PC-9 (cell line): ENCODE measurements around the gene COQ10B. TPM values are rescaled to one million over a fixed set of nuclear protein-coding genes. Genes with fewer than 3 reads are reported as not detected.
A peak's percentile ranks its signal among the peaks of the same experiment; 100 is the strongest.

ENCODE experiments used
- BruUV-seq: library from RNA; stranded (reverse); fragments of 400-500 nt; replicated peaks from 2 replicates; lab custom pipeline; 2021; lab: Mats Ljungman, UMichigan
- CTCF ChIA-PET: fragments of 300-600 bp; sonication (Branson Sonifier 250); formaldehyde crosslinking; loops from one replicate; lab custom pipeline; 2022; ENCODE audit warnings: antibody characterized with exemption; lab: Charles Lee
- POLR2A ChIA-PET: fragments of 300-600 bp; sonication (Branson Sonifier 250); formaldehyde crosslinking; loops from one replicate; lab custom pipeline; 2022; ENCODE audit warnings: antibody characterized with exemption; ENCODE audit not compliant: unreplicated experiment; lab: Charles Lee
- DNase-seq, 2 experiments: peaks; one replicate each; pipeline versions ENCODE4 v3.0.0 to v3.0.0-alpha.2; 2015 to 2022; ENCODE audit warnings: mixed read lengths in 1 of 2
- H2AFZ ChIP-seq: fragments of 200-600 bp; sonication (generic); 2 replicates; pipeline ENCODE4 v1.8.1; 2017; ENCODE audit warnings: antibody characterized with exemption
- H3F3A ChIP-seq: fragments of 200-600 bp; sonication (generic); 2 replicates; pipeline ENCODE4 v1.8.1; 2017; ENCODE audit warnings: antibody characterized with exemption, mild to moderate bottlenecking, low read depth; ENCODE audit not compliant: insufficient read depth
- H3K27ac ChIP-seq: fragments of 200-600 bp; sonication (generic); 2 replicates; pipeline ENCODE4 v1.6.1; 2016; ENCODE audit warnings: mixed run types
- H3K27me3 ChIP-seq: fragments of 200-600 bp; sonication (generic); 2 replicates; pipeline ENCODE4 v1.6.1; 2016; ENCODE audit warnings: low read depth, mixed run types; ENCODE audit not compliant: insufficient read depth
- H3K36me3 ChIP-seq: fragments of 200-600 bp; sonication (generic); 2 replicates; pipeline ENCODE4 v1.6.1; 2016; ENCODE audit warnings: low read depth, mixed run types
- H3K4me1 ChIP-seq: fragments of 200-600 bp; sonication (generic); replicated peaks from 2 replicates; pipeline ENCODE4 v1.6.1; 2016; ENCODE audit warnings: mixed run types; ENCODE audit not compliant: insufficient read depth
- H3K4me2 ChIP-seq: fragments of 200-600 bp; sonication (generic); 2 replicates; pipeline ENCODE4 v1.6.1; 2017; ENCODE audit warnings: mixed run types
- H3K4me3 ChIP-seq: fragments of 200-600 bp; sonication (generic); 2 replicates; pipeline ENCODE4 v1.6.1; 2016; ENCODE audit warnings: mixed run types
- H3K79me2 ChIP-seq: fragments of 200-600 bp; sonication (generic); 2 replicates; pipeline ENCODE4 v1.6.1; 2017; ENCODE audit warnings: low read depth, mixed run types
- H3K9me2 ChIP-seq: fragments of 200-600 bp; sonication (generic); 2 replicates; pipeline ENCODE4 v1.8.1; 2017; ENCODE audit warnings: mild to moderate bottlenecking; ENCODE audit not compliant: insufficient read depth
- H3K9me3 ChIP-seq: fragments of 200-600 bp; sonication (generic); 2 replicates; pipeline ENCODE4 v1.8.1; 2016; ENCODE audit warnings: low read depth; ENCODE audit not compliant: insufficient read depth
- H4K20me1 ChIP-seq: fragments of 200-600 bp; sonication (generic); 2 replicates; pipeline ENCODE4 v1.8.1; 2017; ENCODE audit not compliant: insufficient read depth
- EZH2 ChIP-seq: fragments of 200-600 bp; sonication (generic); IDR thresholded peaks from 2 replicates; pipeline ENCODE4 v1.8.0; 2017; ENCODE audit warnings: antibody characterized with exemption, low read depth
- intact Hi-C: fragments of 100-400 bp; cut with micrococcal nuclease; formaldehyde crosslinking; loops from one replicate; pipeline ENCODE4 v1.10.0; 2022; ENCODE audit not compliant: unreplicated experiment
- total RNA-seq: library from RNA; stranded (reverse); gene quantifications from 2 replicates; pipeline ENCODE4 v1.2.3, GENCODE V29; 2021
- TF ChIP-seq, protein P1 (sequence below): fragments of 200-600 bp; sonication (generic); conservative IDR thresholded peaks from 2 replicates; pipeline ENCODE4 v1.6.1; 2017; ENCODE audit warnings: mixed run types, antibody characterized with exemption, mild to moderate bottlenecking, moderate library complexity

COQ10B gene
- total RNA-seq, 1 experiment from 2014 or later: 18.1 TPM

- no peak for DNase-seq
- no peak for TF ChIP-seq EZH2
- TF ChIP-seq, protein P1, sequence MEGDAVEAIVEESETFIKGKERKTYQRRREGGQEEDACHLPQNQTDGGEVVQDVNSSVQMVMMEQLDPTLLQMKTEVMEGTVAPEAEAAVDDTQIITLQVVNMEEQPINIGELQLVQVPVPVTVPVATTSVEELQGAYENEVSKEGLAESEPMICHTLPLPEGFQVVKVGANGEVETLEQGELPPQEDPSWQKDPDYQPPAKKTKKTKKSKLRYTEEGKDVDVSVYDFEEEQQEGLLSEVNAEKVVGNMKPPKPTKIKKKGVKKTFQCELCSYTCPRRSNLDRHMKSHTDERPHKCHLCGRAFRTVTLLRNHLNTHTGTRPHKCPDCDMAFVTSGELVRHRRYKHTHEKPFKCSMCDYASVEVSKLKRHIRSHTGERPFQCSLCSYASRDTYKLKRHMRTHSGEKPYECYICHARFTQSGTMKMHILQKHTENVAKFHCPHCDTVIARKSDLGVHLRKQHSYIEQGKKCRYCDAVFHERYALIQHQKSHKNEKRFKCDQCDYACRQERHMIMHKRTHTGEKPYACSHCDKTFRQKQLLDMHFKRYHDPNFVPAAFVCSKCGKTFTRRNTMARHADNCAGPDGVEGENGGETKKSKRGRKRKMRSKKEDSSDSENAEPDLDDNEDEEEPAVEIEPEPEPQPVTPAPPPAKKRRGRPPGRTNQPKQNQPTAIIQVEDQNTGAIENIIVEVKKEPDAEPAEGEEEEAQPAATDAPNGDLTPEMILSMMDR: no peak
- no peaks in the 10 kb centered on the region for H3K9me3 ChIP-seq
- peak overlapping the region; percentile 81 for H2AFZ ChIP-seq
- peak overlapping the region; percentile 97 for H3K27ac ChIP-seq
- H3K36me3 ChIP-seq: no peaks in the 10 kb centered on the region
- no TSS peak for BruUV-seq
- POLR2A ChIA-PET: interaction anchor here (0.5 to 0.7 kb wide), 5 partner anchors 9 to 847 kb away, joined by 3 to 7 read pairs (median 4); partner anchors contain the start of gene SF3B1
- peaks cover 36% of the 10 kb centered on the region for H4K20me1 ChIP-seq
- H3K27me3 ChIP-seq: no peaks in the 10 kb centered on the region
- peaks cover 44% of the 10 kb centered on the region for H3K79me2 ChIP-seq
- no peaks in the 10 kb centered on the region for H3K9me2 ChIP-seq
- peaks cover 13% of the 10 kb centered on the region for H3F3A ChIP-seq
- intact Hi-C loops: loop anchor here (1.0 to 5.0 kb wide), 3 partner anchors 17 to 65 kb away; partner anchors contain the start of genes HSPE1, MOB4 and SF3B1
- peak overlapping the region; percentile 97 for H3K4me3 ChIP-seq
- H3K4me1 ChIP-seq: peaks cover 10% of the 10 kb centered on the region
- H3K4me2 ChIP-seq: peak overlapping the region; percentile 82
- CTCF ChIA-PET: interaction anchor here (0.9 kb wide), 1 partner anchor 47 kb away, joined by 4 read pairs; the partner anchor contains the start of gene HSPD1
Measured at GRCh38 chr2:197452754-197453122, 614 bp upstream of the COQ10B start.

- TF ChIP-seq, protein P1: no peak
- TF ChIP-seq EZH2: no peak
- Histone ChIP-seq H3K36me3 (no peaks in the 10 kb centered on the region), H3K4me3 (peak overlapping the region; percentile 97), H3K4me2 (peak overlapping the region; percentile 87), H3F3A (peaks cover 13% of the 10 kb centered on the region), H2AFZ (peak overlapping the region; percentile 88; the same call in 1 of the 2 replicates), H3K9me3 (no peaks in the 10 kb centered on the region), H3K27me3 (no peaks in the 10 kb centered on the region), H3K4me1 (peaks cover 10% of the 10 kb centered on the region), H4K20me1 (peaks cover 48% of the 10 kb centered on the region), H3K27ac (peak overlapping the region; percentile 97), H3K79me2 (peaks cover 56% of the 10 kb centered on the region), H3K9me2 (no peaks in the 10 kb centered on the region)
- DNase-seq: no peak
- no TSS peak for BruUV-seq
- POLR2A ChIA-PET: no interaction called here
- CTCF ChIA-PET: no interaction called here
- intact Hi-C loops: loop anchor here (1.0 to 5.0 kb wide), 3 partner anchors 19 to 63 kb away; partner anchors contain the start of genes HSPE1, MOB4 and SF3B1
Measured at GRCh38 chr2:197453914-197454398, 604 bp downstream of the COQ10B start.

GRCh38 chr2:197454923-197455322 is 1.6 kb downstream of the COQ10B start:
- intact Hi-C loops: loop anchor here (5.0 kb wide), 1 partner anchor 62 kb away; the partner anchor contains the start of gene MOB4
- H3F3A ChIP-seq: peaks cover 20% of the 10 kb centered on the region
- peaks cover 10% of the 10 kb centered on the region for H3K4me1 ChIP-seq
- H3K27me3 ChIP-seq: no peaks in the 10 kb centered on the region
- ChIA-PET POLR2A (no interaction called here), CTCF (no interaction called here)
- TF ChIP-seq EZH2: no peak
- TF ChIP-seq, protein P1: no peak
- H4K20me1 ChIP-seq: peaks cover 49% of the 10 kb centered on the region
- no peak for DNase-seq
- peaks cover 65% of the 10 kb centered on the region for H3K79me2 ChIP-seq
- H3K9me2 ChIP-seq: no peaks in the 10 kb centered on the region
- no peaks in the 10 kb centered on the region; the same call in 1 of the 2 replicates for H3K36me3 ChIP-seq
- H2AFZ ChIP-seq: no peak overlapping the region
- peak overlapping the region; percentile 87 for H3K4me2 ChIP-seq
- BruUV-seq: no TSS peak
- H3K27ac ChIP-seq: 0 out of 2 replicates have a peak overlapping the region, but pooled peaks have one; percentile 97
- peak overlapping the region; percentile 97 for H3K4me3 ChIP-seq
- no peaks in the 10 kb centered on the region for H3K9me3 ChIP-seq
